Measurements from ENCODE around the gene PRPF40B. TPM values are rescaled to one million over a fixed set of nuclear protein-coding genes. Genes with fewer than 3 reads are reported as not detected.

PRPF40B gene
- total RNA-seq, 1 experiment from 2014 or later, result 33.3 TPM

DNA sequence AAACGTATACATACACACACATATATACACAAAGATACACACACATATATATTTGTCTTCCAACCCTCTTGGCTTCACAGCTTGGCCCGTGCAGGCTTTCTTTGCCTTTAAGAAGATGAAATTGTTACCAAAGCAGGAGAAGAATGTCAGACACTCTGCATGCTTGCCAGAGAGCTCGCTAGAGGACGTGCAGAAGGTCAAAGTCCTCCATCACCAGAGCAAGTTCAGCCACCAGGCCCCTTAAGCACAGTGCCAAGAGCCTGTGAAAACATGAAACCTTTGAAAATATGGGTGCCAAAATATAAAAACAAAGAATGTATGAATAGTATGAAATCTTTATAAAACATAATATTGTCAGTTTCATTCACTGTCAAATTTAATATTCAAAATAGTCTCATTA is 40.5 kb upstream of the PRPF40B start:
- no TSS peak for BruUV-seq (replicated peaks)
- peaks cover 24% of the 10 kb centered on the region for H3K36me3 Mint-ChIP-seq (ENCODE audit: insufficient read depth, unreplicated experiment)
- ChIA-PET CTCF (interaction anchor here (0.5 to 1.7 kb wide), 10 partner anchors 14 to 264 kb away, joined by 3 to 13 read pairs (median 4); partner anchors contain the start of genes MCRS1, PRPF40B and TMBIM6), POLR2A (interaction anchor here (0.6 to 1.0 kb wide), 3 partner anchors 15 to 158 kb away, joined by 3 to 4 read pairs (median 3); partner anchors contain the start of gene MCRS1)
- H3K4me3 Mint-ChIP-seq (ENCODE audit: unreplicated experiment), result no peak overlapping the region
- H3K4me1 ChIP-seq, result peaks cover 30% of the 10 kb centered on the region
- intact Hi-C loops (cut with micrococcal nuclease; ENCODE audit: unreplicated experiment), result no loop called here
- H3K4me3 ChIP-seq (ENCODE audit: low read depth, low read length), result no peak overlapping the region
- H3K9me3 ChIP-seq, result no peaks in the 10 kb centered on the region
- H3K27ac Mint-ChIP-seq (ENCODE audit: unreplicated experiment), result peak overlapping the region; percentile 14
- H3K27me3 ChIP-seq (replicated peaks; ENCODE audit: control insufficient read depth, insufficient read depth, low read length), result no peaks in the 10 kb centered on the region
- peak in 1 of 2 experiments; percentile 37 for DNase-seq
- H3K4me1 Mint-ChIP-seq (ENCODE audit: low read depth, unreplicated experiment), result peaks cover 26% of the 10 kb centered on the region
- no peak for TF ChIP-seq CTCF (IDR thresholded peaks at IDR 0.05; ENCODE audit: insufficient read depth in 1 of 2, low read depth in 1 of 2, low read length in 1 of 2, severe bottlenecking in 1 of 2, unreplicated experiment in 1 of 2)
- no peaks in the 10 kb centered on the region for H3K27me3 Mint-ChIP-seq (ENCODE audit: insufficient read depth, unreplicated experiment)
- H3K36me3 ChIP-seq (ENCODE audit: control insufficient read depth, insufficient read depth, low read length), result peaks cover 4% of the 10 kb centered on the region
- no peaks in the 10 kb centered on the region for H3K9me3 Mint-ChIP-seq (ENCODE audit: unreplicated experiment)

DNA sequence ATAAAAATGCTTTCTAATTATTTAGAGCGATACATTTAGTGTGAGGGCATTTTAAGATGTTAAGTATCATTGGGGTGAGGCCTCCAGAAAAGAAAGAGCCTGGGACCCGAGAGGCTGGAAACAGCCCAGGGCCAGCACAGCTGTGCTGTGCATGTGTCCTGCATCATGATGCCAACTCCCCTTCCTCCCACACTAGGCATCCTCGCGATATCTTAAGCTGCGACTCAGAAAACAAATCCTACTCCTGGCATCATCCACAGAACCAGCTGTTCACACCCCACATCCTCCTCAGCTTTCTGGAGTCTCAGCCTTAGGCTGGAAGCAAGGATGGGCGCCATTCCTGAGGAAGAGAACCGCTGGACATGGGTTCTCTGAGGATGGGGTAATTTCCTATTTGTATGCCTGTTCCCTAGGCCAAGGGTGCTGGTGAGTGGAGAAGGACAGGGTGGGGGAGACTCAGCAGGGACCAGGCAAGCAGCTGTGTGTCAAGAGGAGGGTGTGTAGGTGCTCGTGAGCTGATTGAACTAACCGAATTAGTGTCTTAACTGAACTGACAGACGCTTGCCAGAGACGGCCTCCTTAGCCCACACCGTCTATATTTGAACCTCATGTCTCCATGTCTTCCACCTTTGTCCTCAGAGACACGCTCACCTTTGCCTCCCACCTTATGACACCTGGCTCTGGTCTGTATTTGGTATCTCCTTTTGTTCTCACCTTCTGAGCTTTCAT is 39.8 kb upstream of the PRPF40B start:
- no peak overlapping the region for H3K4me3 ChIP-seq (ENCODE audit: low read depth, low read length)
- no peak overlapping the region for H3K4me3 Mint-ChIP-seq (ENCODE audit: unreplicated experiment)
- H3K27me3 ChIP-seq (replicated peaks; ENCODE audit: control insufficient read depth, insufficient read depth, low read length), result no peaks in the 10 kb centered on the region
- CTCF ChIA-PET, result interaction anchor here (0.5 to 1.7 kb wide), 10 partner anchors 15 to 225 kb away, joined by 3 to 13 read pairs (median 4); partner anchors contain the start of genes MCRS1, PRPF40B and TMBIM6
- no peaks in the 10 kb centered on the region for H3K27me3 Mint-ChIP-seq (ENCODE audit: insufficient read depth, unreplicated experiment)
- intact Hi-C loops (cut with micrococcal nuclease; ENCODE audit: unreplicated experiment), result no loop called here
- DNase-seq, result no peak
- peaks cover 24% of the 10 kb centered on the region for H3K36me3 Mint-ChIP-seq (ENCODE audit: insufficient read depth, unreplicated experiment)
- no peaks in the 10 kb centered on the region for H3K9me3 ChIP-seq
- peaks cover 4% of the 10 kb centered on the region for H3K36me3 ChIP-seq (ENCODE audit: control insufficient read depth, insufficient read depth, low read length)
- BruUV-seq (replicated peaks), result no TSS peak
- no peaks in the 10 kb centered on the region for H3K9me3 Mint-ChIP-seq (ENCODE audit: unreplicated experiment)
- H3K4me1 ChIP-seq, result peaks cover 30% of the 10 kb centered on the region
- peaks cover 26% of the 10 kb centered on the region for H3K4me1 Mint-ChIP-seq (ENCODE audit: low read depth, unreplicated experiment)
- POLR2A ChIA-PET, result interaction anchor here (0.6 to 1.0 kb wide), 3 partner anchors 16 to 157 kb away, joined by 3 to 4 read pairs (median 3); partner anchors contain the start of gene MCRS1
- no peak overlapping the region for H3K27ac Mint-ChIP-seq (ENCODE audit: unreplicated experiment)
- TF ChIP-seq CTCF (IDR thresholded peaks at IDR 0.05; ENCODE audit: insufficient read depth in 1 of 2, low read depth in 1 of 2, low read length in 1 of 2, severe bottlenecking in 1 of 2, unreplicated experiment in 1 of 2), result no peak

DNA sequence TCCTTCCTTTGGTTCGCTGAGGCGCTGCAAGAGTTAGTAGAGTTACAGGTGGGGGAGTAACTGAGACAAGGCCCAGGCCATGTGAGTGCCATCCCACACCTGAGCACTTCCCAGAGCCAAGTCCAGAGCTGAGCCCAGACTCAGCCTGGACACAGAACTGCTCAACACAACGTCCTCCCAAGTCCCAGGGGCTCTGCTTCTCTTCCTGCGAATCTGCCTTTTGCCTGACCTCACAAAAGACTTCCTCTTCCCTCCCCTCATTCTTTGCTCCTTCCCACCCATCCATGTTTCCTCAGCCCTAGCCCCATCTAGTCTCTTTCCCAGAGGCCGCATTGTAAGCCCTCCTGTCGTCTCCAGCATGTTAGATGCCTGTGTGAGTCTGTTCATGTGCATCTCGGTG is 38.8 kb upstream of the PRPF40B start:
- intact Hi-C loops (cut with micrococcal nuclease; ENCODE audit: unreplicated experiment), result no loop called here
- H3K4me3 ChIP-seq (ENCODE audit: low read depth, low read length), result no peak overlapping the region
- no peak for TF ChIP-seq CTCF (IDR thresholded peaks at IDR 0.05; ENCODE audit: insufficient read depth in 1 of 2, low read depth in 1 of 2, low read length in 1 of 2, severe bottlenecking in 1 of 2, unreplicated experiment in 1 of 2)

More for the DNA sequence above, 38.8 kb upstream of the PRPF40B start:
- DNase-seq, result no peak
- ChIA-PET CTCF (interaction anchor here (0.6 kb wide), 1 partner anchor 25 kb away, joined by 5 read pairs; no protein-coding TSS in a partner anchor), POLR2A (interaction anchor here (0.6 kb wide), 1 partner anchor 48 kb away, joined by 12 read pairs; no protein-coding TSS in a partner anchor)
- no peak overlapping the region for H3K4me3 Mint-ChIP-seq (ENCODE audit: unreplicated experiment)
- H3K27me3 ChIP-seq (replicated peaks; ENCODE audit: control insufficient read depth, insufficient read depth, low read length), result no peaks in the 10 kb centered on the region
- no peak overlapping the region for H3K27ac Mint-ChIP-seq (ENCODE audit: unreplicated experiment)
- peaks cover 4% of the 10 kb centered on the region; the same call in 1 of the 2 replicates for H3K36me3 ChIP-seq (ENCODE audit: control insufficient read depth, insufficient read depth, low read length)
- no TSS peak for BruUV-seq (replicated peaks)
- H3K9me3 Mint-ChIP-seq (ENCODE audit: unreplicated experiment), result no peaks in the 10 kb centered on the region
- H3K9me3 ChIP-seq, result no peaks in the 10 kb centered on the region
- H3K36me3 Mint-ChIP-seq (ENCODE audit: insufficient read depth, unreplicated experiment), result peaks cover 27% of the 10 kb centered on the region
- no peaks in the 10 kb centered on the region for H3K27me3 Mint-ChIP-seq (ENCODE audit: insufficient read depth, unreplicated experiment)
- H3K4me1 ChIP-seq, result peaks cover 30% of the 10 kb centered on the region
- H3K4me1 Mint-ChIP-seq (ENCODE audit: low read depth, unreplicated experiment), result peaks cover 26% of the 10 kb centered on the region
